Mucosa of rectum (tissue), 2 donors: Measurements from ENCODE around the gene ADGRL1.
"Not testable (repeated sequence)": the region's sequence is repeated elsewhere in the genome, so short reads cannot be mapped to it uniquely, and the experiment has no call there.

Experiments used
- H3K27ac ChIP-seq, 2 donors: one replicate each; pipeline ENCODE4 v1.7.0; 2013; ENCODE audit warnings: inconsistent platforms in 2 of 2, low read depth in 2 of 2, low read length in 2 of 2
- H3K27me3 ChIP-seq, 2 donors: one replicate each; pipeline ENCODE4 v1.7.0; 2013; ENCODE audit warnings: low read length in 2 of 2; ENCODE audit not compliant: control insufficient read depth in 2 of 2, insufficient read depth in 2 of 2
- H3K36me3 ChIP-seq, 2 donors: one replicate each; pipeline ENCODE4 v1.7.0; 2013; ENCODE audit warnings: low read length in 2 of 2; ENCODE audit not compliant: control insufficient read depth in 2 of 2, insufficient read depth in 2 of 2
- H3K4me1 ChIP-seq, 2 donors: one replicate each; pipeline ENCODE4 v1.7.0; 2013; ENCODE audit warnings: low read length in 2 of 2, mild to moderate bottlenecking in 1 of 2; ENCODE audit not compliant: control insufficient read depth in 2 of 2, insufficient read depth in 2 of 2
- H3K4me3 ChIP-seq, 2 donors: one replicate each; pipeline ENCODE4 v1.7.0; 2013; ENCODE audit warnings: low read length in 2 of 2
- H3K9ac ChIP-seq, 2 donors: one replicate each; pipeline ENCODE4 v1.7.0; 2013; ENCODE audit warnings: low read length in 2 of 2, low read depth in 1 of 2, mild to moderate bottlenecking in 1 of 2
- H3K9me3 ChIP-seq, 2 donors: one replicate each; pipeline ENCODE4 v1.7.0; 2013; ENCODE audit warnings: low read length in 2 of 2; ENCODE audit not compliant: control insufficient read depth in 2 of 2
- donor health status: healthy.
- donor health status: Normal muscosa, but diverticular disease.

The ADGRL1 gene

GRCh38 chr19:14189415-14189814, 16.6 kb downstream of the ADGRL1 start:
- no peaks in the 10 kb centered on the region for H3K9me3 ChIP-seq
- no peak overlapping the region for H3K9ac ChIP-seq
- no peak overlapping the region for H3K4me3 ChIP-seq
- H3K36me3 ChIP-seq, result no peaks in the 10 kb centered on the region
- no peak overlapping the region for H3K27ac ChIP-seq
- no peaks in the 10 kb centered on the region for H3K4me1 ChIP-seq
- H3K27me3 ChIP-seq, result no peaks in the 10 kb centered on the region

- not testable (repeated sequence) for H3K4me1 ChIP-seq, H3K27ac ChIP-seq, H3K27me3 ChIP-seq, H3K36me3 ChIP-seq, H3K4me3 ChIP-seq, H3K9me3 ChIP-seq, H3K9ac ChIP-seq
These were observed 17.9 kb downstream of the ADGRL1 start for GRCh38 chr19:14188086-14188485.

GRCh38 chr19:14187561-14187960, 18.4 kb downstream of the ADGRL1 start:
- no peak overlapping the region for H3K4me3 ChIP-seq
- H3K9me3 ChIP-seq, result no peaks in the 10 kb centered on the region
- H3K27ac ChIP-seq, result no peak overlapping the region
- H3K9ac ChIP-seq, result no peak overlapping the region
- no peaks in the 10 kb centered on the region for H3K27me3 ChIP-seq
- no peaks in the 10 kb centered on the region for H3K4me1 ChIP-seq
- no peaks in the 10 kb centered on the region for H3K36me3 ChIP-seq

GRCh38 chr19:14186684-14187083, 19.3 kb downstream of the ADGRL1 start:
- H3K4me3 ChIP-seq, H3K9me3 ChIP-seq, H3K36me3 ChIP-seq, H3K4me1 ChIP-seq, H3K9ac ChIP-seq, H3K27ac ChIP-seq, H3K27me3 ChIP-seq: not testable (repeated sequence)

- not testable (repeated sequence) for H3K9me3 ChIP-seq, H3K36me3 ChIP-seq, H3K27ac ChIP-seq, H3K9ac ChIP-seq, H3K4me1 ChIP-seq, H3K4me3 ChIP-seq, H3K27me3 ChIP-seq
These were observed 20.3 kb downstream of the ADGRL1 start for GRCh38 chr19:14185691-14186090.

GRCh38 chr19:14185158-14185557, 20.8 kb downstream of the ADGRL1 start:
- Histone ChIP-seq H3K9me3 (no peaks in the 10 kb centered on the region), H3K4me3 (no peak overlapping the region)

GRCh38 chr19:14183741-14184350, 22.1 kb downstream of the ADGRL1 start:
- Histone ChIP-seq H3K9ac (no peak overlapping the region), H3K27me3 (no peaks in the 10 kb centered on the region), H3K36me3 (no peaks in the 10 kb centered on the region), H3K4me3 (no peak overlapping the region), H3K9me3 (no peaks in the 10 kb centered on the region), H3K4me1 (no peaks in the 10 kb centered on the region), H3K27ac (no peak overlapping the region)

More at GRCh38 chr19:14185158-14185557, 20.8 kb downstream of the ADGRL1 start:
- Histone ChIP-seq H3K27me3 (no peaks in the 10 kb centered on the region), H3K27ac (no peak overlapping the region), H3K4me1 (no peaks in the 10 kb centered on the region), H3K9ac (no peak overlapping the region), H3K36me3 (no peaks in the 10 kb centered on the region)

- no peaks in the 10 kb centered on the region for H3K4me1 ChIP-seq
- no peak overlapping the region for H3K4me3 ChIP-seq
- no peaks in the 10 kb centered on the region for H3K9me3 ChIP-seq
- H3K27ac ChIP-seq, result no peak overlapping the region
- H3K36me3 ChIP-seq, result no peaks in the 10 kb centered on the region
- H3K27me3 ChIP-seq, result no peaks in the 10 kb centered on the region
- no peak overlapping the region for H3K9ac ChIP-seq
These were observed 23.5 kb downstream of the ADGRL1 start for GRCh38 chr19:14182476-14182875.

- H3K4me3 ChIP-seq, result no peak overlapping the region
- no peak overlapping the region for H3K27ac ChIP-seq
- H3K36me3 ChIP-seq, result peaks cover 0 to 4% of the 10 kb centered on the region in 2 donors
- H3K9ac ChIP-seq, result no peak overlapping the region
- H3K4me1 ChIP-seq, result no peaks in the 10 kb centered on the region
- no peaks in the 10 kb centered on the region for H3K27me3 ChIP-seq
- no peaks in the 10 kb centered on the region for H3K9me3 ChIP-seq
These were observed 24.1 kb downstream of the ADGRL1 start for GRCh38 chr19:14181906-14182305.

- not testable (repeated sequence) for H3K36me3 ChIP-seq, H3K9ac ChIP-seq, H3K27me3 ChIP-seq, H3K4me3 ChIP-seq, H3K9me3 ChIP-seq, H3K4me1 ChIP-seq, H3K27ac ChIP-seq
These were observed 24.8 kb downstream of the ADGRL1 start for GRCh38 chr19:14181199-14181598.
